SK-N-DZ (cell line): ENCODE measurements around the gene SWAP70.

Source experiments
- DNase-seq: peaks from one replicate; pipeline ENCODE4 v3.0.0-alpha.2; 2015; ENCODE audit warnings: low spot score

Gene SWAP70

GRCh38 chr11:9651481-9651880, 12.4 kb upstream of the SWAP70 start:
- DNase-seq = no peak

GRCh38 chr11:9651899-9652748, 11.8 kb upstream of the SWAP70 start:
- peak; percentile 23 for DNase-seq

- DNase-seq = no peak
These were observed 10.0 kb upstream of the SWAP70 start for GRCh38 chr11:9653871-9654270.

GRCh38 chr11:9656864-9657263, 7.0 kb upstream of the SWAP70 start:
- DNase-seq = no peak

GRCh38 chr11:9657531-9657930, 6.3 kb upstream of the SWAP70 start:
- no peak for DNase-seq

GRCh38 chr11:9660886-9661285, 3.0 kb upstream of the SWAP70 start:
- DNase-seq = no peak

- no peak for DNase-seq
These were observed 1.6 kb upstream of the SWAP70 start for GRCh38 chr11:9662273-9662672.

GRCh38 chr11:9664276-9665171, 647 bp downstream of the SWAP70 start:
- DNase-seq = peak; percentile 43

GRCh38 chr11:9665749-9666148, 1.9 kb downstream of the SWAP70 start:
- no peak for DNase-seq

GRCh38 chr11:9669954-9670353, 6.1 kb downstream of the SWAP70 start:
- DNase-seq = no peak

GRCh38 chr11:9672288-9672916, 8.5 kb downstream of the SWAP70 start:
- DNase-seq = no peak

GRCh38 chr11:9672918-9673317, 9.0 kb downstream of the SWAP70 start:
- DNase-seq = no peak

- no peak for DNase-seq
These were observed 11.8 kb downstream of the SWAP70 start for GRCh38 chr11:9675691-9676090.

GRCh38 chr11:9677951-9678350, 14.1 kb downstream of the SWAP70 start:
- DNase-seq = no peak

GRCh38 chr11:9678576-9678975, 14.7 kb downstream of the SWAP70 start:
- no peak for DNase-seq

GRCh38 chr11:9680028-9680427, 16.2 kb downstream of the SWAP70 start:
- no peak for DNase-seq

- DNase-seq = no peak
These were observed 17.9 kb downstream of the SWAP70 start for GRCh38 chr11:9681583-9682372.

- no peak for DNase-seq
These were observed 24.0 kb downstream of the SWAP70 start for GRCh38 chr11:9687711-9688477.

GRCh38 chr11:9688716-9689511, 25.0 kb downstream of the SWAP70 start:
- DNase-seq = peak; percentile 77

GRCh38 chr11:9689721-9690120, 25.8 kb downstream of the SWAP70 start:
- DNase-seq = no peak
